ENCODE measurements around the gene SP6. TPM values are rescaled to one million over a fixed set of nuclear protein-coding genes. Genes with fewer than 3 reads are reported as not detected.

Gene SP6
- total and polyA plus RNA-seq, 4 donors, result 0.03 to 0.09 (median 0.06) TPM

DNA sequence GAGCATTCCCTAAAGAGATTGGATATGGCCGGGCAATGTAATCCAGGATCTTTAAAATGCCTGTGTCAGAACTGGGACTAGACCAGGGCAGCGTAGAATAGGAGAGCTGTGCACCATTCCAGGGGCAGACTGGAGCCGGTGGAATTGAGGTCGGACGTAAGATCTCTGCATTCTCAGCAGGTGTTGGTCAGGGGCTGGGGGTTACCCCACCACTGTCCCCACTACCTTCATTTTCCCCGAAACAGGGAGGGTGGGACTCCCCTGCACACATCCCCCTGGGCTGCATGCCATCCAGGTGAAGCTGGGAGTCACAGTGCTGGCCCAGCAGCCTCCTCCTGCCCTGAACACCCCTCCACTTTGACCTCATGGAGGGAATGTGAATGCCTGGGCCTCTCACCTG, 47.2 kb downstream of the SP6 start:
- H3K27me3 ChIP-seq (ENCODE audit: control insufficient read depth in 4 of 4, insufficient read depth in 4 of 4, low read length in 3 of 4), result no peaks in the 10 kb centered on the region
- no peak overlapping the region for H3K9ac ChIP-seq (ENCODE audit: low read depth in 1 of 2, low read length in 2 of 2)
- peaks cover 0 to 3% (median under 1%) of the 10 kb centered on the region in 4 donors for H3K36me3 ChIP-seq (ENCODE audit: control insufficient read depth in 4 of 4, insufficient read depth in 3 of 4, low read depth in 1 of 4, low read length in 3 of 4)
- TF ChIP-seq YY1 (IDR thresholded peaks at IDR 0.05), result no peak
- TF ChIP-seq, protein P1, sequence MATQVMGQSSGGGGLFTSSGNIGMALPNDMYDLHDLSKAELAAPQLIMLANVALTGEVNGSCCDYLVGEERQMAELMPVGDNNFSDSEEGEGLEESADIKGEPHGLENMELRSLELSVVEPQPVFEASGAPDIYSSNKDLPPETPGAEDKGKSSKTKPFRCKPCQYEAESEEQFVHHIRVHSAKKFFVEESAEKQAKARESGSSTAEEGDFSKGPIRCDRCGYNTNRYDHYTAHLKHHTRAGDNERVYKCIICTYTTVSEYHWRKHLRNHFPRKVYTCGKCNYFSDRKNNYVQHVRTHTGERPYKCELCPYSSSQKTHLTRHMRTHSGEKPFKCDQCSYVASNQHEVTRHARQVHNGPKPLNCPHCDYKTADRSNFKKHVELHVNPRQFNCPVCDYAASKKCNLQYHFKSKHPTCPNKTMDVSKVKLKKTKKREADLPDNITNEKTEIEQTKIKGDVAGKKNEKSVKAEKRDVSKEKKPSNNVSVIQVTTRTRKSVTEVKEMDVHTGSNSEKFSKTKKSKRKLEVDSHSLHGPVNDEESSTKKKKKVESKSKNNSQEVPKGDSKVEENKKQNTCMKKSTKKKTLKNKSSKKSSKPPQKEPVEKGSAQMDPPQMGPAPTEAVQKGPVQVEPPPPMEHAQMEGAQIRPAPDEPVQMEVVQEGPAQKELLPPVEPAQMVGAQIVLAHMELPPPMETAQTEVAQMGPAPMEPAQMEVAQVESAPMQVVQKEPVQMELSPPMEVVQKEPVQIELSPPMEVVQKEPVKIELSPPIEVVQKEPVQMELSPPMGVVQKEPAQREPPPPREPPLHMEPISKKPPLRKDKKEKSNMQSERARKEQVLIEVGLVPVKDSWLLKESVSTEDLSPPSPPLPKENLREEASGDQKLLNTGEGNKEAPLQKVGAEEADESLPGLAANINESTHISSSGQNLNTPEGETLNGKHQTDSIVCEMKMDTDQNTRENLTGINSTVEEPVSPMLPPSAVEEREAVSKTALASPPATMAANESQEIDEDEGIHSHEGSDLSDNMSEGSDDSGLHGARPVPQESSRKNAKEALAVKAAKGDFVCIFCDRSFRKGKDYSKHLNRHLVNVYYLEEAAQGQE (IDR thresholded peaks at IDR 0.05), result no peak
- TF ChIP-seq HNF4G (IDR thresholded peaks at IDR 0.05), result no peak
- no peaks in the 10 kb centered on the region for H3K4me1 ChIP-seq (ENCODE audit: control insufficient read depth in 4 of 4, insufficient read depth in 4 of 4, low read length in 3 of 4)
- H3K4me3 ChIP-seq (ENCODE audit: low read depth in 1 of 3, low read length in 3 of 3), result no peak overlapping the region
- no peaks in the 10 kb centered on the region for H3K9me3 ChIP-seq (ENCODE audit: control insufficient read depth in 4 of 4, low read length in 3 of 4)
- no peak overlapping the region for H3K27ac ChIP-seq (ENCODE audit: low read depth in 1 of 2, low read length in 2 of 2)
- WGBS, result 81% methylated on average over 6 of the region's 6 CpGs
- DNase-seq (ENCODE audit: low spot score), result no peak

DNA sequence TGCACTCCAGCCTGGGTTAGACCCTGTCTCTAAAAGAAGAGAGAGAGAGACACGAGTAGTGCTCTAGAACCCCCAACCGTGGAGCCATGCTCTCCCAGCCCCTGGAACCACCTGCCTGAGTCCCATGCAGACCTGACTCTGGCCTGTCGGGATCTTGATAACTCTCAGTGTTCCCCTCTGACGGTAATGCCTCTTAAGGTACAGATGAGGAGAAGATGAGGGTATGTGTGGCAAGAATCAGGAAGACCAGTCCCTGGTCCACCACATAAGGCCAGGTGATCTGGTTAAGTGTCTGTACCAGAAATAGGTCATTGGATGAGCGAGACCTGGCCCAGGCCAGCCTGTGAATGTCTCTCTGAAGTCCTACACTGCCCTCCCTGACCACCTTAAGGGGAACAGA, 47.8 kb downstream of the SP6 start:
- DNase-seq (ENCODE audit: low spot score), result no peak
- WGBS, result 68% methylated on average over 5 of the region's 5 CpGs
- no peak for TF ChIP-seq TAF1 (conservative IDR thresholded peaks at IDR 0.05)
- TF ChIP-seq HNF4G (IDR thresholded peaks at IDR 0.05), result no peak

DNA sequence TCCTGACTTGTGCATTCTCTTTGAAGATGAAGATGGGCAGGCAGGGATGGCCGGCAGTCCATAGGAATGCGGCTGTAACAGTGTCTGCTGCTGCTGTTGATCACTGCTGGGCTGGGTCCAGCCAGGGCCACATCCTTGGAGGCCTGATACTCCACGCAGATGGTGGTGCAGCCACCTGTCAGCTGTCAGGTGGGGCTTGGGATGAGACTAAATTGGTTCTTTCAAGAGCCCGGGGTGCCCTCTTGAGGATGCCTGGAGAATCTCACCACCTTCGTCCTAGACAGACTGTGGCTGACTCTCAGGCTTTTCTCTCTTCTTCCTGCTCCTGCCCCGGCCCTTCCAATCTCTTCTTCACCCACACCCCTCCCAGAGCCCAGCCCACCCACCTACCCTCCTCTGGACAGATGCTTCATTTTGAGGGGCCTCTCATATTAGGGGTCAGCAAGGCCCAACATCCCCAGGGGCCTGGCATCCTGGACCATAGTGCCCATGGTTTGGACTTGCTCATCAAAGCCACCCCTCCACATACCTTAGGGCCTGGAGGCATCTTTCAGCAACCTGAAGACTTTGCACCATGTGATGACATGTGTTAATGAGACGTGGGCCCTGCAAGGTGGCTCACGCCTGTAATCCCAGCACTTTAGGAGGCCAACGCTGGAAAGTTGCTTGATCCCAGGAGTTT, 48.5 kb downstream of the SP6 start:
- no peaks in the 10 kb centered on the region for H3K27me3 ChIP-seq (ENCODE audit: control insufficient read depth in 4 of 4, insufficient read depth in 4 of 4, low read length in 3 of 4)
- no peak for DNase-seq (ENCODE audit: low spot score)
- no peaks in the 10 kb centered on the region for H3K9me3 ChIP-seq (ENCODE audit: control insufficient read depth in 4 of 4, low read length in 3 of 4)
- TF ChIP-seq, protein P2, sequence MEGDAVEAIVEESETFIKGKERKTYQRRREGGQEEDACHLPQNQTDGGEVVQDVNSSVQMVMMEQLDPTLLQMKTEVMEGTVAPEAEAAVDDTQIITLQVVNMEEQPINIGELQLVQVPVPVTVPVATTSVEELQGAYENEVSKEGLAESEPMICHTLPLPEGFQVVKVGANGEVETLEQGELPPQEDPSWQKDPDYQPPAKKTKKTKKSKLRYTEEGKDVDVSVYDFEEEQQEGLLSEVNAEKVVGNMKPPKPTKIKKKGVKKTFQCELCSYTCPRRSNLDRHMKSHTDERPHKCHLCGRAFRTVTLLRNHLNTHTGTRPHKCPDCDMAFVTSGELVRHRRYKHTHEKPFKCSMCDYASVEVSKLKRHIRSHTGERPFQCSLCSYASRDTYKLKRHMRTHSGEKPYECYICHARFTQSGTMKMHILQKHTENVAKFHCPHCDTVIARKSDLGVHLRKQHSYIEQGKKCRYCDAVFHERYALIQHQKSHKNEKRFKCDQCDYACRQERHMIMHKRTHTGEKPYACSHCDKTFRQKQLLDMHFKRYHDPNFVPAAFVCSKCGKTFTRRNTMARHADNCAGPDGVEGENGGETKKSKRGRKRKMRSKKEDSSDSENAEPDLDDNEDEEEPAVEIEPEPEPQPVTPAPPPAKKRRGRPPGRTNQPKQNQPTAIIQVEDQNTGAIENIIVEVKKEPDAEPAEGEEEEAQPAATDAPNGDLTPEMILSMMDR (IDR thresholded peaks at IDR 0.05; ENCODE audit: low read depth, low read length, missing input control), result peak; percentile 51
- TF ChIP-seq RAD21 (IDR thresholded peaks at IDR 0.05) (peak; percentile 68 to 75), RXRA (IDR thresholded peaks at IDR 0.05) (no peak)
- TF ChIP-seq, protein P3, sequence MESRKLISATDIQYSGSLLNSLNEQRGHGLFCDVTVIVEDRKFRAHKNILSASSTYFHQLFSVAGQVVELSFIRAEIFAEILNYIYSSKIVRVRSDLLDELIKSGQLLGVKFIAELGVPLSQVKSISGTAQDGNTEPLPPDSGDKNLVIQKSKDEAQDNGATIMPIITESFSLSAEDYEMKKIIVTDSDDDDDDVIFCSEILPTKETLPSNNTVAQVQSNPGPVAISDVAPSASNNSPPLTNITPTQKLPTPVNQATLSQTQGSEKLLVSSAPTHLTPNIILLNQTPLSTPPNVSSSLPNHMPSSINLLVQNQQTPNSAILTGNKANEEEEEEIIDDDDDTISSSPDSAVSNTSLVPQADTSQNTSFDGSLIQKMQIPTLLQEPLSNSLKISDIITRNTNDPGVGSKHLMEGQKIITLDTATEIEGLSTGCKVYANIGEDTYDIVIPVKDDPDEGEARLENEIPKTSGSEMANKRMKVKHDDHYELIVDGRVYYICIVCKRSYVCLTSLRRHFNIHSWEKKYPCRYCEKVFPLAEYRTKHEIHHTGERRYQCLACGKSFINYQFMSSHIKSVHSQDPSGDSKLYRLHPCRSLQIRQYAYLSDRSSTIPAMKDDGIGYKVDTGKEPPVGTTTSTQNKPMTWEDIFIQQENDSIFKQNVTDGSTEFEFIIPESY (IDR thresholded peaks at IDR 0.05), result no peak
- no peak overlapping the region for H3K4me3 ChIP-seq (ENCODE audit: low read depth in 1 of 3, low read length in 3 of 3)
- no peak overlapping the region for H3K27ac ChIP-seq (ENCODE audit: low read depth in 1 of 2, low read length in 2 of 2)
- H3K4me1 ChIP-seq (ENCODE audit: control insufficient read depth in 4 of 4, insufficient read depth in 4 of 4, low read length in 3 of 4), result no peaks in the 10 kb centered on the region
- no peak overlapping the region for H3K9ac ChIP-seq (ENCODE audit: low read depth in 1 of 2, low read length in 2 of 2)
- peaks cover 0 to 3% (median 0%) of the 10 kb centered on the region in 4 donors for H3K36me3 ChIP-seq (ENCODE audit: control insufficient read depth in 4 of 4, insufficient read depth in 3 of 4, low read depth in 1 of 4, low read length in 3 of 4)
- WGBS, result 35% methylated on average over 9 of the region's 9 CpGs

More for the DNA sequence above, 47.8 kb downstream of the SP6 start:
- no peaks in the 10 kb centered on the region for H3K4me1 ChIP-seq (ENCODE audit: control insufficient read depth in 4 of 4, insufficient read depth in 4 of 4, low read length in 3 of 4)
- H3K27ac ChIP-seq (ENCODE audit: low read depth in 1 of 2, low read length in 2 of 2), result no peak overlapping the region
- no peaks in the 10 kb centered on the region for H3K9me3 ChIP-seq (ENCODE audit: control insufficient read depth in 4 of 4, low read length in 3 of 4)
- no peak overlapping the region for H3K4me3 ChIP-seq (ENCODE audit: low read depth in 1 of 3, low read length in 3 of 3)
- no peaks in the 10 kb centered on the region for H3K27me3 ChIP-seq (ENCODE audit: control insufficient read depth in 4 of 4, insufficient read depth in 4 of 4, low read length in 3 of 4)
- no peak overlapping the region for H3K9ac ChIP-seq (ENCODE audit: low read depth in 1 of 2, low read length in 2 of 2)
- H3K36me3 ChIP-seq (ENCODE audit: control insufficient read depth in 4 of 4, insufficient read depth in 3 of 4, low read depth in 1 of 4, low read length in 3 of 4), result peaks cover 0 to 3% (median 0%) of the 10 kb centered on the region in 4 donors

All from liver (tissue), 9 donors.